HL-60 (cell line): Measurements from ENCODE around the gene ARPC5.

Experiments
- DNase-seq, 2 experiments: peaks; one replicate each; pipeline ENCODE4 v3.0.0-alpha.2; 2010 to 2020; ENCODE audit warnings: low read depth in 1 of 2, low spot score in 1 of 2
- H3K27ac ChIP-seq: fragments of 250-450 bp; sonication (Bioruptor Pico); replicated peaks from 2 replicates; pipeline ENCODE4 v1.5.1; 2020; ENCODE audit warnings: mild to moderate bottlenecking, moderate library complexity
- H3K27me3 ChIP-seq: fragments of 250-450 bp; sonication (Bioruptor Pico); 2 replicates; pipeline ENCODE4 v1.5.1; 2021; ENCODE audit warnings: mild to moderate bottlenecking, moderate library complexity; ENCODE audit not compliant: insufficient read depth, poor library complexity, severe bottlenecking
- H3K4me3 ChIP-seq: replicated peaks from 2 replicates; pipeline ENCODE4 v1.5.1; 2011; ENCODE audit warnings: mild to moderate bottlenecking, control low read depth, low read length; ENCODE audit not compliant: insufficient read depth
- GABPA ChIP-seq: IDR thresholded peaks from 2 replicates; pipeline ENCODE4 v1.6.1; 2012; ENCODE audit warnings: low read depth
- POLR2AphosphoS5 ChIP-seq: IDR thresholded peaks from 2 replicates; pipeline ENCODE4 v1.6.1; 2012; ENCODE audit warnings: low read depth
- REST ChIP-seq: IDR thresholded peaks from 2 replicates; pipeline ENCODE4 v1.6.1; 2012; ENCODE audit warnings: low read depth; ENCODE audit not compliant: insufficient replicate concordance
- SPI1 ChIP-seq: IDR thresholded peaks from 2 replicates; pipeline ENCODE4 v1.6.1; 2012; ENCODE audit warnings: low read depth, mild to moderate bottlenecking, borderline replicate concordance
- TF ChIP-seq, protein P1 (sequence below): IDR thresholded peaks from one replicate; pipeline ENCODE4 v1.5.1; 2011; ENCODE audit warnings: low read length, control low read depth, inconsistent platforms; ENCODE audit not compliant: insufficient read depth

Gene ARPC5

DNA sequence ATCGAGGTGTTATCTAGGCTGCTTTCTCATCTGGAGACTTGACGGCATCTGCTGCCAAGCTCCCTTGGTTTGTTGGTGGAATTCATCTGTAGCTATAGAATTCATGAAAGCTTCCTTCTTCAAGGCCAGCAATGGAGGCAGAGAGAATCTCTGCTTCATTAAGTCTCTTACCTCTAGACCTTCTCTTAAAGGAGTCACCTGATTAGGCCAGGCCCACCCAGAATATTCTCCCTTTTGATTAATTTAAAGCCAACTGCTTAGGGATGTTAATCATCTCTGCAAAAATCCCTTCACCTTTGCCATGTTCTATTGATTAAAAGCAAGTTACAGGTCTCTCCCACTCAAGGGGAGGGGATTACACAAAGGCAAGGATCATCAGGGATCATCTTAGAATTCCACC is 40.0 kb downstream of the ARPC5 start:
- TF ChIP-seq REST (no peak), SPI1 (no peak)
- no peak overlapping the region for H3K4me3 ChIP-seq
- H3K27me3 ChIP-seq, result no peaks in the 10 kb centered on the region

GRCh38 chr1:183593356-183593755 is 42.2 kb downstream of the ARPC5 start:
- Histone ChIP-seq H3K4me3 (no peak overlapping the region), H3K27me3 (no peaks in the 10 kb centered on the region), H3K27ac (peak overlapping the region; percentile 60)
- peak in 1 of 2 experiments; percentile 74 for DNase-seq
- TF ChIP-seq GABPA (no peak), POLR2AphosphoS5 (no peak), SPI1 (peak; percentile 92), REST (no peak)
- TF ChIP-seq, protein P1, sequence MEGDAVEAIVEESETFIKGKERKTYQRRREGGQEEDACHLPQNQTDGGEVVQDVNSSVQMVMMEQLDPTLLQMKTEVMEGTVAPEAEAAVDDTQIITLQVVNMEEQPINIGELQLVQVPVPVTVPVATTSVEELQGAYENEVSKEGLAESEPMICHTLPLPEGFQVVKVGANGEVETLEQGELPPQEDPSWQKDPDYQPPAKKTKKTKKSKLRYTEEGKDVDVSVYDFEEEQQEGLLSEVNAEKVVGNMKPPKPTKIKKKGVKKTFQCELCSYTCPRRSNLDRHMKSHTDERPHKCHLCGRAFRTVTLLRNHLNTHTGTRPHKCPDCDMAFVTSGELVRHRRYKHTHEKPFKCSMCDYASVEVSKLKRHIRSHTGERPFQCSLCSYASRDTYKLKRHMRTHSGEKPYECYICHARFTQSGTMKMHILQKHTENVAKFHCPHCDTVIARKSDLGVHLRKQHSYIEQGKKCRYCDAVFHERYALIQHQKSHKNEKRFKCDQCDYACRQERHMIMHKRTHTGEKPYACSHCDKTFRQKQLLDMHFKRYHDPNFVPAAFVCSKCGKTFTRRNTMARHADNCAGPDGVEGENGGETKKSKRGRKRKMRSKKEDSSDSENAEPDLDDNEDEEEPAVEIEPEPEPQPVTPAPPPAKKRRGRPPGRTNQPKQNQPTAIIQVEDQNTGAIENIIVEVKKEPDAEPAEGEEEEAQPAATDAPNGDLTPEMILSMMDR, result no peak

More for the DNA sequence above, 40.0 kb downstream of the ARPC5 start:
- DNase-seq, result no peak
- H3K27ac ChIP-seq, result no peak overlapping the region

DNA sequence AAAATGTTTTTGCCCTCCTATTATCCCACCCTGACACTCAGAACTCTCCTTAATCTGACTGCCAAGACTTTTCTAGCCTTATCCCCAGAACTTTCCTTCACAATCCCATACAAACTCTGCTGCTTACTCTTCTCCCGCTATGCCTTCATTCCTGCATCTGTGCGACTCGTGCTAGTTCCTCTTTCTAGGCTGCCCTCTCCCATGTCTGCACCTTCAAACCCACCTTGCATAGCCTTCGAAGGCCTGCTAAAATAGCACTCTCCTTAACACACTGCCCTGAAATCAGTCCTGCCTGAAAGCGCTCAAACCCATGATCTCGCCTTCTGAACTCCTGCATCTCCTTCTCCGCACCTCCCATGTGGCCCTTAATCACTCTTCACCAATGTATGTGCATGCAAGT is 42.9 kb downstream of the ARPC5 start:
- no peak for DNase-seq
- Histone ChIP-seq H3K4me3 (no peak overlapping the region), H3K27me3 (no peaks in the 10 kb centered on the region), H3K27ac (no peak overlapping the region)
- TF ChIP-seq, protein P1, result no peak
- TF ChIP-seq REST (no peak), POLR2AphosphoS5 (no peak), GABPA (no peak), SPI1 (no peak)
